ENCODE measurements around the gene SORCS2.
"Not testable (repeated sequence)": the region's sequence is repeated elsewhere in the genome, so short reads cannot be mapped to it uniquely, and the experiment has no call there.

SORCS2 gene

GRCh38 chr4:7212921-7213320 lies 20.6 kb downstream of the SORCS2 start:
- no peak for TF ChIP-seq EZH2phosphoT487 (IDR thresholded peaks at IDR 0.05; ENCODE audit: low read depth)
- no peak for TF ChIP-seq CTCF (IDR thresholded peaks at IDR 0.05; ENCODE audit: low read depth, low read length)
- Histone ChIP-seq H3K27ac (ENCODE audit: low read length) (no peak overlapping the region), H3K4me3 (ENCODE audit: low read length) (no peak overlapping the region), H2AFZ (ENCODE audit: low read depth, low read length) (no peak overlapping the region), H3K9me3 (ENCODE audit: insufficient read depth, low read length) (no peaks in the 10 kb centered on the region), H3K79me2 (ENCODE audit: low read length) (no peaks in the 10 kb centered on the region), H4K20me1 (ENCODE audit: insufficient read depth, low read length) (no peaks in the 10 kb centered on the region), H3K4me2 (ENCODE audit: low read length) (no peak overlapping the region), H3K36me3 (replicated peaks; ENCODE audit: low read depth, low read length) (no peaks in the 10 kb centered on the region), H3K4me1 (ENCODE audit: low read length) (no peaks in the 10 kb centered on the region), H3K27me3 (ENCODE audit: low read depth, low read length) (no peaks in the 10 kb centered on the region), H3K9ac (ENCODE audit: low read length) (no peak overlapping the region)

- H3K9ac ChIP-seq (ENCODE audit: low read length), result no peak overlapping the region
- H3K4me3 ChIP-seq (ENCODE audit: low read length), result no peak overlapping the region
- H3K4me2 ChIP-seq (ENCODE audit: low read length), result no peak overlapping the region
- H3K27me3 ChIP-seq (ENCODE audit: low read depth, low read length), result no peaks in the 10 kb centered on the region
- no peak for TF ChIP-seq CTCF (IDR thresholded peaks at IDR 0.05; ENCODE audit: low read depth, low read length)
- TF ChIP-seq EZH2phosphoT487 (IDR thresholded peaks at IDR 0.05; ENCODE audit: low read depth), result no peak
- H3K4me1 ChIP-seq (ENCODE audit: low read length), result no peaks in the 10 kb centered on the region
- no peak overlapping the region for H3K27ac ChIP-seq (ENCODE audit: low read length)
- no peaks in the 10 kb centered on the region for H4K20me1 ChIP-seq (ENCODE audit: insufficient read depth, low read length)
- H3K9me3 ChIP-seq (ENCODE audit: insufficient read depth, low read length), result no peaks in the 10 kb centered on the region
- H3K36me3 ChIP-seq (replicated peaks; ENCODE audit: low read depth, low read length), result no peaks in the 10 kb centered on the region
- H3K79me2 ChIP-seq (ENCODE audit: low read length), result no peaks in the 10 kb centered on the region
- H2AFZ ChIP-seq (ENCODE audit: low read depth, low read length), result no peak overlapping the region
Observed at GRCh38 chr4:7213807-7214206, 21.5 kb downstream of the SORCS2 start.

GRCh38 chr4:7214359-7214758 lies 22.0 kb downstream of the SORCS2 start:
- no peak overlapping the region for H3K27ac ChIP-seq (ENCODE audit: low read length)

GRCh38 chr4:7215187-7215586 lies 22.8 kb downstream of the SORCS2 start:
- H3K27me3 ChIP-seq (ENCODE audit: low read depth, low read length); H3K9me3 ChIP-seq (ENCODE audit: insufficient read depth, low read length); H3K4me2 ChIP-seq (ENCODE audit: low read length); H3K9ac ChIP-seq (ENCODE audit: low read length); H3K79me2 ChIP-seq (ENCODE audit: low read length); H2AFZ ChIP-seq (ENCODE audit: low read depth, low read length); H3K4me1 ChIP-seq (ENCODE audit: low read length); H4K20me1 ChIP-seq (ENCODE audit: insufficient read depth, low read length); H3K4me3 ChIP-seq (ENCODE audit: low read length); H3K36me3 ChIP-seq (replicated peaks; ENCODE audit: low read depth, low read length); H3K27ac ChIP-seq (ENCODE audit: low read length): not testable (repeated sequence)

More at GRCh38 chr4:7214359-7214758, 22.0 kb downstream of the SORCS2 start:
- no peaks in the 10 kb centered on the region for H3K27me3 ChIP-seq (ENCODE audit: low read depth, low read length)
- no peak overlapping the region for H3K4me3 ChIP-seq (ENCODE audit: low read length)
- H3K36me3 ChIP-seq (replicated peaks; ENCODE audit: low read depth, low read length), result no peaks in the 10 kb centered on the region
- no peak overlapping the region for H3K4me2 ChIP-seq (ENCODE audit: low read length)
- H3K79me2 ChIP-seq (ENCODE audit: low read length), result no peaks in the 10 kb centered on the region
- no peaks in the 10 kb centered on the region for H3K4me1 ChIP-seq (ENCODE audit: low read length)
- no peak overlapping the region for H3K9ac ChIP-seq (ENCODE audit: low read length)
- TF ChIP-seq CTCF (IDR thresholded peaks at IDR 0.05; ENCODE audit: low read depth, low read length) (no peak), EZH2phosphoT487 (IDR thresholded peaks at IDR 0.05; ENCODE audit: low read depth) (no peak)
- no peak overlapping the region for H2AFZ ChIP-seq (ENCODE audit: low read depth, low read length)
- H3K9me3 ChIP-seq (ENCODE audit: insufficient read depth, low read length), result no peaks in the 10 kb centered on the region
- no peaks in the 10 kb centered on the region for H4K20me1 ChIP-seq (ENCODE audit: insufficient read depth, low read length)

GRCh38 chr4:7217039-7217438 lies 24.7 kb downstream of the SORCS2 start:
- no peak overlapping the region for H3K4me2 ChIP-seq (ENCODE audit: low read length)
- no peak overlapping the region for H2AFZ ChIP-seq (ENCODE audit: low read depth, low read length)

More at GRCh38 chr4:7217039-7217438, 24.7 kb downstream of the SORCS2 start:
- H4K20me1 ChIP-seq (ENCODE audit: insufficient read depth, low read length), result no peaks in the 10 kb centered on the region
- H3K27me3 ChIP-seq (ENCODE audit: low read depth, low read length), result 0 out of 2 replicates have a peak, but pooled peaks cover 3% of the 10 kb centered on the region
- no peaks in the 10 kb centered on the region for H3K9me3 ChIP-seq (ENCODE audit: insufficient read depth, low read length)
- H3K79me2 ChIP-seq (ENCODE audit: low read length), result no peaks in the 10 kb centered on the region
- H3K4me1 ChIP-seq (ENCODE audit: low read length), result no peaks in the 10 kb centered on the region
- no peak for TF ChIP-seq EZH2phosphoT487 (IDR thresholded peaks at IDR 0.05; ENCODE audit: low read depth)
- TF ChIP-seq CTCF (IDR thresholded peaks at IDR 0.05; ENCODE audit: low read depth, low read length), result no peak
- no peak overlapping the region for H3K27ac ChIP-seq (ENCODE audit: low read length)
- no peak overlapping the region for H3K4me3 ChIP-seq (ENCODE audit: low read length)
- no peaks in the 10 kb centered on the region for H3K36me3 ChIP-seq (replicated peaks; ENCODE audit: low read depth, low read length)
- no peak overlapping the region for H3K9ac ChIP-seq (ENCODE audit: low read length)
